ENCODE data around the gene USP10.

The USP10 gene

DNA sequence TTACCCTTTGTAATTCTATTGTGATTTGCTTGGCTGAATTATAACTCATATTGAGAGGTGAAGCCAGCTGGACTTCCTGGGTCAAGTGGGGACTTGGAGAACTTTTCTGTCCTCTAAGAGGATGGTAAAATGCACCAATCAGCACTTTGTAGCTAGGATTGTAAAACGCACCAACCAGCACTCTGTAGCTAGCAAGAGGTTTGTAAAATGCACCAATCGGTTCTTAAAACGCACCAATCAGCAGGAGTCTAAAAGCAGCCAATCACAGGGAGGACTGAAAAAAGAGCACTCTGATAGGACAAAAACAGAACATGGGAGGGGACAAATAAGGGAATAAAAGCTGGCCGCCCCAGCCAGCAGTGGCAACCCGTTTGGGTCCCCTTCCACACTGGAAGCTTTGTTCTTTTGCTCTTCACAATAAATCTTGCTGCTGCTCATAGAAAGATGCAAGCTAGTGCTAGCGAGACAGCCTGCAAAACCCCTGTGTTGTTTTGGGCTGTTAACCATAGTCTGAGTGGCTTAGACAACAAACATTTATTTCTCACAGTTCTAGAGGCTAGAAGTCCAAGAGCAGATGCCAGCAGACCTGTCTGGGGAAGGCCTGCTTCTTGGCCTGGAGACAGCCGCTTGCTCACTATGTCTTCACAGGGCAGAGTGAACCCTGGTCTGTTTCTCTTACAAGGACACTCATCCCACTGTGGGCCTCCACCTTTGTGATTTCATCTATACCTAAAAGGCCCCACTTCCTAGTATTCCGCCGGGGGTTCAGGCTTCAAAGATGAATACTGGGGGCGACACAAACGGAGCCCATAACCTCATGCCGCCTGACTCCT lies 81.0 kb downstream of the USP10 start:
- TF ChIP-seq, protein P1, sequence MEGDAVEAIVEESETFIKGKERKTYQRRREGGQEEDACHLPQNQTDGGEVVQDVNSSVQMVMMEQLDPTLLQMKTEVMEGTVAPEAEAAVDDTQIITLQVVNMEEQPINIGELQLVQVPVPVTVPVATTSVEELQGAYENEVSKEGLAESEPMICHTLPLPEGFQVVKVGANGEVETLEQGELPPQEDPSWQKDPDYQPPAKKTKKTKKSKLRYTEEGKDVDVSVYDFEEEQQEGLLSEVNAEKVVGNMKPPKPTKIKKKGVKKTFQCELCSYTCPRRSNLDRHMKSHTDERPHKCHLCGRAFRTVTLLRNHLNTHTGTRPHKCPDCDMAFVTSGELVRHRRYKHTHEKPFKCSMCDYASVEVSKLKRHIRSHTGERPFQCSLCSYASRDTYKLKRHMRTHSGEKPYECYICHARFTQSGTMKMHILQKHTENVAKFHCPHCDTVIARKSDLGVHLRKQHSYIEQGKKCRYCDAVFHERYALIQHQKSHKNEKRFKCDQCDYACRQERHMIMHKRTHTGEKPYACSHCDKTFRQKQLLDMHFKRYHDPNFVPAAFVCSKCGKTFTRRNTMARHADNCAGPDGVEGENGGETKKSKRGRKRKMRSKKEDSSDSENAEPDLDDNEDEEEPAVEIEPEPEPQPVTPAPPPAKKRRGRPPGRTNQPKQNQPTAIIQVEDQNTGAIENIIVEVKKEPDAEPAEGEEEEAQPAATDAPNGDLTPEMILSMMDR (conservative IDR thresholded peaks at IDR 0.05): no peak
- no peak overlapping the region for H3K27ac ChIP-seq

DNA sequence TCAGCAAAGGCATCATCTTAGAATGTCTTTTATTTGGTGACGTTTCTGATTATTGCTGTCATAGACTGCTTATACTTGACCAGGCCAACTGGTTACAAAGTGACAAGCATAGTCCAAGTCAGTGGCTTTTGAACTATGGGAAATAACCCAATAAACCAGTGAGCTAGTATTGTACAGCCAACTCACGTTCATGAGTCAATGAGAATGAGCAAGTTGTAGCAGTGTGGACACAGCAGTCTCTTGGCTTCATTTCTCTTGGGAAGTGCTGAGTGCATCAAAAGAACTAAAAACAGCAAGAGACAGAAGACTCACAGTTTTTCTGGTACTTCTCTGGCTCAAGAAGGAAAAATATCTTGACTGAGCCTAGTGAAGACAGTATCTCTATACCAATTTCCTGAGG lies 83.0 kb downstream of the USP10 start:
- H3K27ac ChIP-seq: no peak overlapping the region

DNA sequence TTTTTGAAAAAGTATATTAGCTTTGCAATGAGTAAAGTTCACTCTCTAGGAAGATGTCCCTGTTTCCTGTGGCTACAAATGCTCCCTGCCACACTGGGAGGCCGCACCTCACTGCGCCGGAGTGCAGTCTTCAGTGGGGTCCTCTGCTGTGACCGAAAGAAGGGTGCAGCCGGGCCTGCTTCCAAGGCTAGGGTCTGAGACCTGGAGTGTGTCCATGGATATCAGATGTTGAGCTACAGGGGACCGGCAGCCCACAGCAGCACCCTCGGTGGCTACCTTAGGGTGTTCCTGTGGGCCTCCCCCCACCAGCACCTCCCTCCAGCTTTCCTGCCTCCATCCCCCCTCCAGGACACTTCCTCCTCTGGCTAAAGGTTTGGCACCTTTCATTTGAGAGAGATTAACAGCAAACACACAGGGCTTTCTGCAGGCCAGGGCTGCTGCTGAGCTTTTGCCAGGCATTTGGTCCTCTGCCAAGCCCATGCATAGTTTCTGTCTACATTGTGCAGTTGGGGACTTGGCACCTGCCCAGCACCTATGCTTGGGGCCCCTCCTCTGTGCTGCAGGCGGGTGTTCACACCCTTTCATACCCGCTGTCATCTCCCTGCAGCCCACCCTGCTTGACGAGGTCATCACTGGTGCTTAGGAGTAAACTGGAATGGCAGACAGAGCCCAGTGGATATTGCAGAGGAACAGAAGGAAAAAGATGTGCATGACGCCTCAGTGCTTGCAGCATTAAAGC lies 86.2 kb downstream of the USP10 start:
- no peak overlapping the region for H3K27ac ChIP-seq
- TF ChIP-seq, protein P1 (conservative IDR thresholded peaks at IDR 0.05): no peak

More for the DNA sequence above, 83.0 kb downstream of the USP10 start:
- TF ChIP-seq, protein P1 (conservative IDR thresholded peaks at IDR 0.05): no peak

DNA sequence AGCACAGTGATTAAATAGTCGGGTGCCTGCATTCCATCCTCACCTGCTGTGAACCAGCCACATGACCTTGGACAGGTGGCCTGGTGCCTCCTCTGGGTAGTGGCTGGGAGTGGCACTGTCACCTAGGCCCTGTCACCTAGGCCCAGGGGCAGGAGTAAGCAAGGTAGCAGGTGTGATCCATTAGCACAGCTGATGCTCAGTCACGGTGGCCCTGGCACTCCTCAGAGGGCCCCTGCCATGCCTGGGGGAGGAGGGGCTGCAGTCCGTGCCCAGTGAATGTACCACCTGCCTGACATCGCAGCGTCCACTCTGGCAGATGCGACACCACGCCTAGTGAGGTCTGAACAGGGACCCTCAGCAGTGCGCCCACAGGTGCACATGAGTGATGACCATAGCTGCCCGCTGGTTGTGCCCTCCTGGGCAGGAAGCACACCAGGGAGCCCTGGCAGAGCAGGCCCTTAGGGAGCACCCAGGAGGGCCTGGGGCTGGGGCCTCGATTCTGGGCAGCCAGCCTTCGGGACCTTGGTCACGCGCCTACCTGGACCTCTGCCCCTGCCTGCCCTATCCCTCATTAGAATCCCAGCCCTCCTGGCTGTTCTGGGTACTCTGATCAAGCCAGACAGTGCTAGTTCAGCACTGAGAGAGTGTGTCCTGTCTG lies 86.9 kb downstream of the USP10 start:
- TF ChIP-seq, protein P1 (conservative IDR thresholded peaks at IDR 0.05): no peak
- no peak overlapping the region for H3K27ac ChIP-seq

DNA sequence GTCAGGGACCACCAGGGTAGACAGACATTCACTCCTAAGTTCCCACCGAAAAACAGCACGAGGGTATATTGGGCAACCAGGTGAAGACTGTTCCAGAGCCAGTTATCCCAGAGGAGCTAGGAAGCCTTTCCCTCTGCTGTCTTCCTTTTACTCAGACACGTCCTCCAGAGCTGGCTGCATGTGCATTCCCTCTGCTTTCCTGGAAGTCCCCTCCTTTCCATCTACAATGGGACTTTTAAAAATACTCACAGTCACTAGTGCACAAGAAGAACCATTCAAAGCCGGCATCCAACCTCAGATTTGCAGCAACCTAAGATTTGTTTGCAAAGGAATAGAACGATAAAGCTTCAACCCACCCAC lies 87.4 kb downstream of the USP10 start:
- TF ChIP-seq, protein P1 (conservative IDR thresholded peaks at IDR 0.05): no peak
- no peak overlapping the region for H3K27ac ChIP-seq

DNA sequence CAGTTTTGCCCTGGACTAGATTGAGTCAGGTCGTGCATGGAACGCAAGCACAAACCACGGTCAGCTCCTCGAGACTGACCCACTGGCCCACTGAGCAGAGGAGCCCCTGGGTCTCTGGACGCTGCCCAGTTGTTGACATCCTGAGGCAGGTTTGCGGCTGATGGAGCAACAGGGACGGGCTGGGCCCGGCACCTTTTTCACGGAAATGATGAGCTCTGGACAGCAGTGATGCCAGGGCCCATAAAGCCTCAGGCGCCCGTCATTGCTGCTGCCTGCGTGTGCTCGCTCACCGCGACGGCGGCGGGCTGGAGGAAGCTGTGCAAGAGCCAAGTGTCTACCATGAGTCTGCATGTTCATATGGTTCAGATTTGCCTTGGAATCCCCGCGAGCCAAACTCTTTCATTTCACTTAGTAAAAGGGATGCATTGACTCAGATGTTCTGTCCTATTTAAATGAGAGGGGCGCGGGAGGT lies 89.2 kb downstream of the USP10 start:
- TF ChIP-seq, protein P1 (conservative IDR thresholded peaks at IDR 0.05): no peak
- no peak overlapping the region for H3K27ac ChIP-seq

DNA sequence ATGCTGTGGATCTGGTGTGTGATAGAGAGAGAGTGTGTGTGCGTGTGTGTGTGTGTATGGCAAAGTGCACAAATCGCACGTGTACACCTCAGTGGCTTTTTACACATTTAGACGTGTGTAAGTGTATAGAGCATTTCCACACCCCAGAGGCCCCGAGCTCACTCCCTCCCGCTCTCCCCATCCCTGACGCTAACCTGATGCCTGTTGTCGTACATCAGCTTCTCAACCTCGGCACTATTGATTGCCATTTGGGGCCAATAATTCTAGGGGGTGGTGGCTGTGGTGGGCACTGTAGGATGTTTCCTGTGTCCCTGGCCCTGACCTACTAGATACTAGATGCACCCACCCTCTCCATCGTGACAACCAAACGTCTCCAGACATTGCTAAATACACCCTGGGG lies 89.6 kb downstream of the USP10 start:
- TF ChIP-seq, protein P1 (conservative IDR thresholded peaks at IDR 0.05): no peak

More for the DNA sequence above, 89.6 kb downstream of the USP10 start:
- no peak overlapping the region for H3K27ac ChIP-seq
